HL-60/S4 treated with retinoic acid at 250 ng/mL for 4 days and 3 days (cell line): ENCODE measurements around the gene CCDC177.
"Not testable (repeated sequence)": the region's sequence is repeated elsewhere in the genome, so short reads cannot be mapped to it uniquely, and the experiment has no call there.

Experiments
- in situ Hi-C: fragments of 300-500 bp; cut with MboI; formaldehyde crosslinking; loops from 2 replicates; pipeline ENCODE4 v1.7.0; 2022; ENCODE audit warnings: low sequenced_read_pairs

CCDC177 gene

DNA sequence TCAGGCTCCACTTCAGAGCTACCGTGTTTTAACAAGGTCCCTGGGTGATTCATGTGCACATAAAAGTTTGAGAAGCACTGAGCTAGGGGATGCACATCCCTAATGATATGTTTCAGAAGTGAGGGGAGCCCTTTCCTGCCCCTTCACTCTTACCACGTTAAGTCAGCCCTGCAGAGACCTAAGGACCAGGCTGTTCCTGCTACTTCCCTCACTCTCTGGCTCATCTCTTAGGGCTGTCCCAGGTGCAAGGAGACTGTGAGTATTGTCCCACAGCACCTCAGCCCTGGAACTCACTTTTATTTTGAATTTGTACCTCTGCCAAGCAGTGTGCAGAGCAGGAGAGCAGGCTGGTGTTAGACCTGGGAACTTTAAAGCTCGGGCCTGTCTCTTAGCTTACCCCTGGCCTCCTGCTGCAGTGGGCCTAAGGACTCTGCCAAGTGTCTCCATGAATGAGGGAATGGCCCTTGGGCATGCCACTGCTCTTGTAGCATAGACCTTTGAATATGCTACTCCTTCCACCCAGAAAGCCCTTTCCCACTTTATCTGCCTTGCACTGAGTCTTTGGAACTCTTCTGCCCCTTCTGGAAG lies 25.7 kb upstream of the CCDC177 start:
- in situ Hi-C loops, result no loop called here

DNA sequence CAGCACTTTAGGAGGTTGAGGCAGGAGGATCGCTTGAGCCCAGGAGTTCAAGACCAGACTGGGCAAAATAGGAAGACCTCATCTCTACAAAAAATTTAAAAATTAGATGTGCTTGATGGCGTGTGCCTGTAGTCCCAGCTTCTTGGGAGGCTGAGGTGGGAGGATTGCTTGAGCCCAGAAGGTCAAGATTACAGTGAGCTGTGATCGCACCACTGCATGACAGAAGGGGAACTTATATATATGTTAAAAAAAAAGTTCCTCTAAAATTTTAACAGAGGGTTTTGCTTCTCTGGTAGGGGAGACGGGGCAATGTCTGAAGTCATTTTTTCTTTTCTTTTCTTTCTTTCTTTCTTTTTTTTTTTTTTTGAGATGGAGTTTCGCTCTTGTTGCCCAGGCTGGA lies 24.8 kb upstream of the CCDC177 start:
- in situ Hi-C loops, result not testable (repeated sequence)

DNA sequence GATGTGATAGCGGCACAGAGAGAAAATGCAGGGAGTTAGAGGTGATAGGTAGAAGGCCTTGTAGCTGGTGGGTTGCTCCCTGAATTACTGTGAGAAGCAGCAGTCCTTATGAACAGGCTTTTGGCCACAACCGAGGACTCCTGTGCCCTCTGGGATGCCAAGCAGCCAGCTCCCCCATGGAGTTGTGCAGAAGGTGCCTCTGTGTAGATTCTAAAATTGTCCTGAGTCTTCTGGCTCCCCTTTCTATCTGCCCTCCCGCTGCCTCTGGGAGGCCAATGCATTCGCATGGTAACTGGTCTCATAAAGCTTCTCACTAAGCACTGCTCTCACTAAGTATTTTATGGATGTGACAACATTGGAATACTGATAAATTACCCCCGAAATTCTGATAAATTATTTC lies 20.7 kb upstream of the CCDC177 start:
- in situ Hi-C loops, result no loop called here

DNA sequence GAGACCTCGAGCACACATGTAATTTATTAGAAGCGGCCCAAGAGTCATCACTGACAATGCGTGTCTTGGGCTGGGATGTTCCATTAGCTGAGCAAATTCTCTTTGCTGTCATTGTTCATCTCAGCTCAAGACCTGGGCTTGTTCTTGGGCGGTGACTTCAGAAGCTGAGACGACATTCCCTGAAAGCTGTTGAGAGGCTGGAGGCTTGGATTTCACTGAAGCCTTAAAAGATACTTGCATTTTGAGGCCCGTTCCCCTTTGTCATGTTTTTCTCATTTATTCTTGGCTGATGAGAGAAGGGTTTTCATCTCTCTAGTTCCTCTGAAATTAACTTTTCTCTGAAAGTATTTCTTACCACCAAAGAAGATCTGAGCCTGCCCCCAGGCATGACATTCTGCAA lies 20.2 kb upstream of the CCDC177 start:
- in situ Hi-C loops, result no loop called here

DNA sequence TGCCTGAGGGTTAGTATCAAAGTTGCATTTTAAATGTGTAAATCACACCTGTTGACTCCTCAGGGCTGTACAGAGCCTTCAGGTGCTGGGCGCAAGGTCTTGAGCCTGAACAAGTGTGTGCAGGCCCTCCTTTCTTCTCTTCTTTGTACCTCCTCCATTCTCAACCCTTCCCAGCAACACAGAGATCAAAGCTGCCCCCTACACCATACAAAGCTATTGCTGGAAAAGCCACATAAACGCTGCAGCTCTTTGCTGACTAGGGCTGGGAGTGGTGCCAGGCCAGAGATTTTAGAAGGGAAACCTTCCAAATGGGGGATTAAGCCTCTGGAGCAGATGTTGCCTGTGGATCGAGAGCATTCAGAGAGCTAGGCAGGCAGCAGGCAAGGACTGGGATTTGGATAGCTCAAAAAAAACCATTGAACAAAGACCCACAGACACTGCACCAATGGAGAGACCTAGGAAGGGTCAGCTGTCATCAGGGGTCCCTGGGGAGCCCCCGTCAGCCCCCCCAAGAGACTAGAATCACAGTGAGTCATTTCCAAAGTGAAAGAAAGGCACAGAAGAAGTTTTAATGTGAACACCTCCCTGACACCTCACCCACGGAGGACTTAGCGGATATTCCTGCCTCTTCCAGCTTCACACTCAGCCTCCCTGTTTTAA lies 18.5 kb upstream of the CCDC177 start:
- in situ Hi-C loops, result no loop called here

DNA sequence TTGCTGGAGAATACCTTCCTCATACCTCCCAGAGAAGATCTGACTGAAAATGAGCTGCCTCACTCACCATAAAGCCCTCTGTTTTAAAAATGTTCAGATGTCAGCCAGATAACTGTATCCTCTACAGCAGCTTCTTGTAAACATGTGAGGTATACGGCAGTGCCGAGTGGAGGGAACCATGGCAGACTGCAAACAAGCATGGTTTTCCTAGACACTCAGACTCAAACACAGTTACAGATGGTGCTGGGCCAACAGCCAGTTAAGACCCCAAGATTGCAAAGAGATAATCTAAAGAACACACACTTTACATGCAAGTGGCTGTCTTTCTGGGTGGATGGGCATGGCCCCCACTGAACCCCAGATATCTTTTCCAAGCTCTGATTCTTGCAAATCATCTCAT lies 16.6 kb upstream of the CCDC177 start:
- in situ Hi-C loops, result no loop called here

- in situ Hi-C loops, result loop anchor here (10.0 kb wide), 1 partner anchor 137 kb away; no protein-coding TSS in a partner anchor
These were observed 12.7 kb upstream of the CCDC177 start for GRCh38 chr14:69587389-69587788.

DNA sequence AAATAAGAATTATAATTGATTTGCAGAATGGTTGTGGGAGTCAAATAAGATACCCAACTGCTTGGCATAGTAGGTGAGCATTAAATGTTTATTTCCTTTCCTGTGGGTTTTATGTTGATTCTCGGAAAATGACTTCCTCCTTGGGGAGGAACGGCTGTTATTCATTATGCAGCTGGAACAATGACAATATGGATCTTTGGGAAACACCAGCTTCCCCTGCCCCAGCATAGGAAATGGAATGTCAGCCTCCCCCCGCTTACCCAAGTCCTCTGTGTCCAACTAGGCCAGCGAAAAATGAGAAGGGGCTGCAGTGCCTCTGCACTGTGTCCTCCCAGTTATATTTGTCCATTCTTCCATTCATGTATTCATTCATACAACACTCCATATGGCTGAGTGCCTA lies 11.7 kb upstream of the CCDC177 start:
- in situ Hi-C loops, result loop anchor here (10.0 kb wide), 1 partner anchor 138 kb away; no protein-coding TSS in a partner anchor

DNA sequence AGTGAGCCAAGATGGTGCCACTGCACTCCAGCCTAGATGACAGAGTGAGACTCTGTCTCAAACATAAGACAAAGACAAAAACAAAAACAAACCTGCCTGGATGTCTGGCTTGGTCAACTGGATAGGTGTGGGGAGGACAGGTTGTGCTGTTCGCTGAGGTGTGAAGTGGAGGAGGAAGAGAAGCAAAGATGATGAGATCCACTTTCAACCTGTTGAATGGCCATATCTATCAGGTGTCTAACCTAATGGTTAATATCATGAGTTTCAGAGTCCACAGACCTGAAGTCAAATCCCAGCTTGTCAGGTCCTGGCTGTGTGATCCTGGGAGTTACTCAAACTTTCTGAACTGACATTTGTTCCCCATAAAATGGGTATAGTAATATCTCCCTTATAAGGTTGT lies 9.7 kb upstream of the CCDC177 start:
- in situ Hi-C loops, result loop anchor here (10.0 kb wide), 1 partner anchor 140 kb away; no protein-coding TSS in a partner anchor

- in situ Hi-C loops, result loop anchor here (10.0 kb wide), 1 partner anchor 142 kb away; no protein-coding TSS in a partner anchor
These were observed 8.2 kb upstream of the CCDC177 start for GRCh38 chr14:69582829-69583228.

GRCh38 chr14:69582212-69582611 lies 7.5 kb upstream of the CCDC177 start:
- in situ Hi-C loops, result loop anchor here (10.0 kb wide), 1 partner anchor 143 kb away; no protein-coding TSS in a partner anchor

GRCh38 chr14:69581316-69581935 lies 6.8 kb upstream of the CCDC177 start:
- in situ Hi-C loops, result loop anchor here (10.0 kb wide), 1 partner anchor 143 kb away; no protein-coding TSS in a partner anchor

- in situ Hi-C loops, result loop anchor here (10.0 kb wide), 1 partner anchor 145 kb away; no protein-coding TSS in a partner anchor
These were observed 5.4 kb upstream of the CCDC177 start for GRCh38 chr14:69580009-69580577.

DNA sequence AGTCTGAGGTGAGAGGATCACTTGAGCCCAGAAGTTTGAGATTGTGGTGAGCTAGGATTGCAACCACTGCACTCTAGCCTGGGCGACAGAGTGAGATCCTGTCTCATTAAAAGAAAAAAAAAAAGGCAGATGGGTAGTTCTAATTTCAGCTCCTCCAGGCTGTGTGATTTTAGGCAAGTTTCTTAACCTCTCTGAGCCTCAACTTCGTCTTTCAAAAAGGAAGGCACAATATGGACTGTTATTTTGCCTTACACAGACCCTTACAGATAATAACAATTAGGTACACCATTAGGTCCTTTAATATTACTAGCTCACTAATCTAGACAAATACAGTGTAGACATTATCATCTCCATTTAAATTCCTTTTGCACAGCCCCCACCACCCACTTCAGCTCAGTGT lies 4.8 kb upstream of the CCDC177 start:
- in situ Hi-C loops, result no loop called here

- in situ Hi-C loops, result no loop called here
These were observed 254 bp upstream of the CCDC177 start for GRCh38 chr14:69574954-69575295.

DNA sequence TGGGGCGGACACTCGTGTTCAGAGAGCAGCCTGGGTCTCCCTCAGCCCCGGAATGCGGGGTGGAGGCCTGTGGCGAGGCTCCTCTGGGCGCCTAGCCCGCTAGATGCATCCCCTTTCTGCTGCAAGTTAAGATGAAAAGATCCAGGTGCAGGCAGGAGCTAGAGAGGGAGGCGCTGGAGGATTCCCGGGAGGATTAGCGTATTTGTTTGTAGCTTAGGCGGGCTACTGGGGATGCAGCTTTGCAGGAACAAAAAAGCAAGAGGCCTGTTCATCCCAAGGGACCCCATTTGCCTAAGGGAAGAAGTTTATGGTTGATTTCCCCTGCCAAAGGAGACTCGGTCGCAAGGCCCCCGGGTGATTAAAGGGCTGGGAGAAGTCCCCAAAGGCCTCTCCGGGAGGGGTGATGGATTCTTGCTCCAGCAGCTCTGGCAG lies 824 bp downstream of the CCDC177 start:
- in situ Hi-C loops, result no loop called here

- in situ Hi-C loops, result no loop called here
These were observed 1.4 kb downstream of the CCDC177 start for GRCh38 chr14:69573205-69573830.

- in situ Hi-C loops, result no loop called here
These were observed 1.9 kb downstream of the CCDC177 start for GRCh38 chr14:69572841-69573135.

DNA sequence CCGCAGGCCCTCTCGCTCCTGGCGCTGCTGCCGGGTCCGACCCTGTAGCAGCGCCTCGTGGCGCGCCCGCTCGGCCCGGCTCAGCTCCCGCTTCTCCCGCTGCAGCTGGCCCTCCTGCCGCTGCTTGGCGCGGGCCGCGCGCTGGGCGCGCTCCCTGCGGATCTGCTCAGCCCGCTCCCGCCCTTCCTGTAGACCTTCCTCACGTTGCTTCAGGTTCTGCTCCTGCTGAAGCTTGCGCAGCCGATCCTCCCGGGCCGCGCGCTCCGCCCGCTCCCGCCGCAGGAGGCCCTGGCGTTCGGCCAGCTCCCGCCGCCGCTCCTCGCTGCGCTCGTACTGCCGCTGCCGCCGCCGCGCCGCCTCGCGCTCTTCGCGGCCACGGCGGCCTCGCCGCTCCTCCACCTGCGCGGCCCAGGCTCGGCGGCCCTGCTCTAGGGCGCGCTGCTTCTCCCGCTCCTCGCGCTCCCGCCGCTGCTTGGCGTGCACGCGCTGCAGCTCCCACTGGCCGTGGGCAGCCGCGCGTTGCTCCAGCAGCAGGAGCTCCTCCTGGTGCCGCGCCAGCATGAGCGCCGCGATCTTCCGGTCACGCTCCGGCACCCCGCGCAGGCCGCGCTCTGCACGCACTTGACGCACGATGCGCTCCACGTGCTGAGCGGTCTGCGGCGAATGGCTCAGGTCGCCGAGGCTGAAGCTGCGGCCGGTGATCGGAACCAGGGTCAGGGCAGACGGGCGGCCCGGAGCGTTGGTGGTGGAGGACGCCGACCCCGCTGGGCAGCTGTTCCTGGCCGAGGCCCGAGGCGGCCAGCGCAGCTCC lies 2.4 kb downstream of the CCDC177 start:
- in situ Hi-C loops, result no loop called here

DNA sequence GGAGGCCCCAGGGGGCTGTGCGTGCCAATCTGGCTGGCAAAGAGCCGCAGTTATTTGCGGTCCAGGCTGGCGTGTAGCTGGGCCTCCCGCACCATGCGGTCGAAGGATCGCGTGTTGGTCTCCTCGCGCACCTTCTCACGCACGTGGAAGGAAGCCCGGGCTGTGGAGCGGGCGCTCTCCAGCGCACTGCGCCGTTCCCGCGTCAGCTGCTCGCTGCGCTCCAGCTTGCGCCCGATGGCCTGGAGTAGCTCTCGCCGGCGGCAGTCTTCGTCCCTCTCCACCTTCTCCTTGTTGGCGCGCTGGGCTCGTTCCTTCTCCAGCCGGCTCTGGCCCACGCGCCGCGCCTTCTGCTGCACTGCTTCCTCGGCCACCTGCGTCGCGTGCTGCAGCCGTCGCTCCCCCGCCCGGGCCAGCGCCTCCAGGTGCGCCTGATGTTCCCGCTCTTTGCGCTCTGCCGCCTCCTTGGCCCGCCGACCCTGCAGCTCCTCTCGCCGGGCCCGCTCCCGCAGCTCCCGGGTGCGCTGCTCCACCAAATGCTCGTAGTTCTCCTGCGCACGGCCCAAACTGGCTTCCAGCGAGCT lies 3.1 kb downstream of the CCDC177 start:
- in situ Hi-C loops, result no loop called here
